K562 (cell line): ENCODE data around the gene VPS35L. TPM values are rescaled to one million over a fixed set of nuclear protein-coding genes. Genes with fewer than 3 reads are reported as not detected.

Experiments
- ATAC-seq: fragments of 200-7000 bp; cut with Tn5 transposase; 3 replicates; pipeline ENCODE4 v1.9.1; 2020; ENCODE audit warnings: moderate library complexity
- BruUV-seq: library from RNA; stranded (reverse); fragments of 400-500 nt; replicated peaks from 2 replicates; lab custom pipeline; 2021; lab: Mats Ljungman, UMichigan
- CTCF ChIA-PET: fragments of 300-600 bp; formaldehyde crosslinking; extraction: SDS; loops from one replicate; lab custom pipeline; 2021; ENCODE audit warnings: low intra/inter-chr PET ratio; lab: Yijun Ruan, JAX
- POLR2A ChIA-PET: fragments of 300-600, 350-650 bp; sonication (Branson Sonifier 250); formaldehyde crosslinking; extraction: SDS; loops from one replicate; lab custom pipeline; 2021; ENCODE audit warnings: antibody characterized with exemption, inconsistent platforms; lab: Yijun Ruan, JAX
- DNase-seq, 4 experiments: peaks; one replicate each; pipeline versions ENCODE4 v3.0.0 to v3.0.0-alpha.2; 2011 to 2018; ENCODE audit warnings: low spot score in 3 of 4, mixed read lengths in 3 of 4; ENCODE audit errors: extremely low read depth in 1 of 4
- FAIRE-seq: peaks from 2 replicates; lab custom pipeline; 2011; peaks lifted over from hg19 to GRCh38; lab: Jason Lieb, UNC
- H2AFZ ChIP-seq: 2 replicates; pipeline ENCODE4 v1.6.0; 2011; ENCODE audit warnings: low read depth, low read length, control low read depth, inconsistent platforms
- H3K27ac ChIP-seq: fragments of 200-600 bp; 3 replicates; pipeline ENCODE4 v1.8.0; 2011; ENCODE audit warnings: low read depth, mild to moderate bottlenecking, control low read depth, inconsistent platforms, low read length, moderate library complexity, mixed read lengths; ENCODE audit errors: extremely low read depth
- H3K27me3 ChIP-seq, 2 experiments: fragments of 300-600 bp in 1 of 2; 2 replicates in 1 of 2; 3 replicates in 1 of 2; pipeline versions ENCODE4 v1.6.0 to v1.8.0; 2011; ENCODE audit warnings: inconsistent platforms in 2 of 2, low read length in 2 of 2, mild to moderate bottlenecking in 1 of 2, mixed read lengths in 1 of 2, moderate library complexity in 1 of 2; ENCODE audit not compliant: control insufficient read depth in 2 of 2, insufficient read depth in 2 of 2
- H3K36me3 ChIP-seq: fragments of 300-600 bp; 3 replicates; pipeline ENCODE4 v1.8.0; 2011; ENCODE audit warnings: mild to moderate bottlenecking, low read length, inconsistent platforms; ENCODE audit not compliant: control insufficient read depth, insufficient read depth
- H3K4me1 ChIP-seq, 2 experiments: fragments of 200-600 bp in 1 of 2; replicated peaks in 1 of 2; 2 replicates in 1 of 2; 3 replicates in 1 of 2; pipeline versions ENCODE4 v1.5.1 to v1.8.0; 2011; ENCODE audit warnings: inconsistent platforms in 2 of 2, low read length in 2 of 2, mild to moderate bottlenecking in 1 of 2, mixed read lengths in 1 of 2, moderate library complexity in 1 of 2; ENCODE audit not compliant: control insufficient read depth in 2 of 2, insufficient read depth in 2 of 2
- H3K4me2 ChIP-seq: 2 replicates; pipeline ENCODE4 v1.6.1; 2011; ENCODE audit warnings: low read length, control low read depth, inconsistent platforms, mixed read lengths; ENCODE audit not compliant: insufficient read depth
- H3K4me3 ChIP-seq: fragments of 200-600 bp; sonication (generic), shearing (Covaris generic); 2 replicates; pipeline ENCODE4 v1.5.1; 2016; ENCODE audit warnings: control low read depth, inconsistent platforms
- H3K79me2 ChIP-seq: fragments of 200-600 bp; 3 replicates; pipeline ENCODE4 v1.8.0; 2011; ENCODE audit warnings: low read length, inconsistent platforms; ENCODE audit not compliant: control insufficient read depth, insufficient read depth
- H3K9ac ChIP-seq, 2 experiments: 2 replicates each; pipeline versions ENCODE4 v1.6.0 to v1.6.1; 2011; ENCODE audit warnings: low read depth in 2 of 2, low read length in 2 of 2, control low read depth in 1 of 2, inconsistent platforms in 1 of 2, mild to moderate bottlenecking in 1 of 2, mixed read lengths in 1 of 2; ENCODE audit not compliant: insufficient read depth in 1 of 2
- H3K9me1 ChIP-seq: one replicate; pipeline ENCODE4 v1.6.0; 2011; ENCODE audit warnings: inconsistent platforms, mild to moderate bottlenecking, low read length, moderate library complexity; ENCODE audit not compliant: control insufficient read depth, insufficient read depth
- H3K9me3 ChIP-seq: replicated peaks from 2 replicates; pipeline ENCODE4 v1.5.1; 2011; ENCODE audit warnings: low read depth, low read length, inconsistent platforms; ENCODE audit not compliant: control insufficient read depth, insufficient read depth
- H4K20me1 ChIP-seq: replicated peaks from 2 replicates; pipeline ENCODE4 v1.6.1; 2011; ENCODE audit warnings: low read length, inconsistent platforms, mixed read lengths; ENCODE audit not compliant: control insufficient read depth, insufficient read depth
- CBFB ChIP-seq: sonication (generic); formaldehyde crosslinking; IDR thresholded peaks from 2 replicates; pipeline ENCODE4 v1.4.0; 2020; ENCODE audit warnings: mild to moderate bottlenecking, missing genetic modification reagents
- CHCHD3 ChIP-seq: fragments of 250-450 bp; sonication (Bioruptor Pico); IDR thresholded peaks from 2 replicates; pipeline ENCODE4 v2.1.2; 2022; ENCODE audit warnings: mild to moderate bottlenecking
- DNMT1 ChIP-seq: fragments of 450-650 bp; IDR thresholded peaks from 2 replicates; pipeline ENCODE4 v1.6.1; 2016; ENCODE audit warnings: antibody characterized with exemption, mild to moderate bottlenecking
- HIVEP1 ChIP-seq: fragments of 250-450 bp; sonication (Bioruptor Pico); IDR thresholded peaks from 2 replicates; pipeline ENCODE4 v1.4.0; 2020; ENCODE audit warnings: mild to moderate bottlenecking
- IRF2 ChIP-seq: sonication (generic); formaldehyde crosslinking; IDR thresholded peaks from 2 replicates; pipeline ENCODE4 v1.8.1; 2022; ENCODE audit warnings: mild to moderate bottlenecking, missing genetic modification reagents
- MCM7 ChIP-seq, 2 experiments: fragments of 450-650 bp; IDR thresholded peaks; 2 replicates each; pipeline ENCODE4 v1.6.1; 2016 to 2018
- RBM17 ChIP-seq: fragments of 200-400 bp; formaldehyde crosslinking; IDR thresholded peaks from 2 replicates; pipeline ENCODE4 v1.6.1; 2017; ENCODE audit warnings: low read depth, mild to moderate bottlenecking, low read length, borderline replicate concordance
- RCOR1 ChIP-seq, 2 experiments: IDR thresholded peaks; 2 replicates each; pipeline ENCODE4 v1.6.1; 2012; ENCODE audit warnings: low read depth in 2 of 2, low read length in 2 of 2, borderline replicate concordance in 1 of 2, improper control_type of control experiment in 1 of 2
- SNIP1 ChIP-seq: fragments of 450-650 bp; IDR thresholded peaks from 2 replicates; pipeline ENCODE4 v1.7.1; 2017; ENCODE audit warnings: low read depth, mild to moderate bottlenecking
- SREBF2 ChIP-seq: sonication (generic); formaldehyde crosslinking; IDR thresholded peaks from 2 replicates; pipeline ENCODE4 v1.4.0; 2020; ENCODE audit warnings: mild to moderate bottlenecking, missing genetic modification reagents
- TCF7L2 ChIP-seq: fragments of 150-350 bp; IDR thresholded peaks from 2 replicates; pipeline ENCODE4 v1.6.1; 2016; ENCODE audit warnings: low read depth, mild to moderate bottlenecking, low read length, moderate library complexity
- ZNF23 ChIP-seq: fragments of 250-450 bp; sonication (Bioruptor Pico); IDR thresholded peaks from 2 replicates; pipeline ENCODE4 v1.4.0; 2020; ENCODE audit warnings: mild to moderate bottlenecking
- WGBS: fragments of 100-300 bp; shearing (Covaris generic); methylation state at CpG from one replicate; pipeline ENCODE4 v1.1.6; 2016; ENCODE audit warnings: low coverage, mixed read lengths; ENCODE audit not compliant: insufficient coverage; ENCODE audit errors: missing lambda C conversion rate; 5-methylcytosine and 5-hydroxymethylcytosine counted together
- in situ Hi-C: fragments of 300-500 bp; cut with MboI; formaldehyde crosslinking; loops from 4 replicates; pipeline ENCODE4 v1.15.0; 2018; ENCODE audit warnings: inconsistent platforms, mixed read lengths
- intact Hi-C: fragments of 100-400 bp; cut with micrococcal nuclease; formaldehyde crosslinking; loops from 2 replicates; pipeline ENCODE4 v1.14.2; 2022
- polyA plus RNA-seq, 8 experiments: library from polyadenylated mRNA; depleted of rRNA in 4 of 8; stranded (reverse) in 5 of 8; unstranded in 3 of 8; fragments of >200 nt; fragmentation: Nextera tagmentation in 2 of 8; fragmentation: Illumina TruSeq in 1 of 8; extraction: Ambion mirVana in 2 of 8; extraction: Trizol in 1 of 8; gene quantifications; 2 replicates each; pipeline versions ENCODE4 v1.2.1 to v1.2.3, GENCODE V29; 2011 to 2014; ENCODE audit warnings: inconsistent platforms in 1 of 8, missing spikeins in 1 of 8
- total RNA-seq, 7 experiments: library from RNA; depleted of rRNA in 6 of 7; stranded (reverse); fragments of >200 nt in 6 of 7; fragmentation: Illumina TruSeq in 2 of 7; extraction: Trizol in 2 of 7; gene quantifications; 2 replicates each; pipeline versions ENCODE4 v1.2.1 to v1.2.3, GENCODE V29; 2011 to 2021; ENCODE audit warnings: low replicate concordance in 1 of 7
- TF ChIP-seq, protein P1 (sequence below): fragments of 200-800 bp; sonication (Bioruptor generic); IDR thresholded peaks from 2 replicates; pipeline ENCODE4 v1.6.1; 2017; ENCODE audit warnings: missing genetic modification characterization, missing compliant biosample characterization
- TF ChIP-seq, protein P2 (sequence below): fragments of 450-650 bp; IDR thresholded peaks from 2 replicates; pipeline ENCODE4 v1.6.1; 2014; ENCODE audit warnings: low read depth, mild to moderate bottlenecking, moderate library complexity, borderline replicate concordance
- TF ChIP-seq, protein P3 (sequence below): sonication (generic); formaldehyde crosslinking; IDR thresholded peaks from 2 replicates; pipeline ENCODE4 v1.9.0; 2022; ENCODE audit warnings: mild to moderate bottlenecking, missing genetic modification reagents
- TF ChIP-seq, protein P4 (sequence below): sonication (generic); formaldehyde crosslinking; IDR thresholded peaks from 2 replicates; pipeline ENCODE4 v1.8.0; 2023; ENCODE audit warnings: mild to moderate bottlenecking, missing genetic modification reagents

Gene VPS35L
- total and polyA plus RNA-seq, 9 of the 15 experiments (the other 6 are each of a cell fraction or from before 2014, with no cell fraction given), result 10.2 to 30.4 (median 20.1) TPM

DNA sequence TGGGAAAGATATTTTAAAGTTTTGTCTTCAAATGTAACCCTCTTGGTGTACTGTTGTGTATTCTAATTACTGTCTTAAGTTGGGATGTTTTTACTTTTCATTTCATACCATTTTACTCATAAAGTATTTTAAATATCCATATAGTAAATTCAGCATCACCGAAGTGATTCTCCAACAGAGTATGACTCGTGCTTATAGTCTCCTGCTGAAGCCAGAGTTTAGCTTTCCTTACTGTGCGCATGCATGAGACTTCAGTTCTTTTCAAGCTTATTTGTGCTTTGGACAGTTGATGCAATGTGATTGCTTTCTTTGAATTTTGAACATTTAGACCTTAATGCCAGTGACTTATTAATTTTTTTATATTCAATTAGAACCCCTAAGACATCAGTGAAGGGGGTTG, 7.4 kb upstream of the VPS35L start:
- H3K27me3 ChIP-seq, result no peaks in the 10 kb centered on the region
- in situ Hi-C loops, result no loop called here

More for the DNA sequence above, 7.4 kb upstream of the VPS35L start:
- Histone ChIP-seq H3K4me2 (no peak overlapping the region), H3K9me1 (no peaks in the 10 kb centered on the region), H3K9me3 (no peaks in the 10 kb centered on the region), H3K79me2 (no peaks in the 10 kb centered on the region), H3K4me3 (no peak overlapping the region), H3K4me1 (no peaks in the 10 kb centered on the region), H2AFZ (no peak overlapping the region), H3K9ac (no peak overlapping the region), H3K36me3 (peaks cover 62% of the 10 kb centered on the region; the same call in 2 of the 3 replicates), H3K27ac (no peak overlapping the region), H4K20me1 (no peaks in the 10 kb centered on the region)
- CTCF ChIA-PET, result no interaction called here
- FAIRE-seq (no peak), DNase-seq (no peak), ATAC-seq (no peak)
- 90% methylated on average over 3 of the region's 3 CpGs for WGBS
- TF ChIP-seq RCOR1 (IDR thresholded peaks at IDR 0.05; ENCODE audit: borderline replicate concordance in 1 of 2, low read depth in 2 of 2, low read length in 2 of 2) (no peak), IRF2 (CRISPR knock-in tag) (no peak), SNIP1 (no peak), SREBF2 (CRISPR knock-in tag) (no peak), CHCHD3 (CRISPR knock-in tag) (no peak), HIVEP1 (CRISPR knock-in tag) (no peak), MCM7 (IDR thresholded peaks at IDR 0.05) (no peak), ZNF23 (CRISPR knock-in tag) (no peak), CBFB (no peak), DNMT1 (no peak), TCF7L2 (no peak), RBM17 (no peak)
- TF ChIP-seq, protein P1, sequence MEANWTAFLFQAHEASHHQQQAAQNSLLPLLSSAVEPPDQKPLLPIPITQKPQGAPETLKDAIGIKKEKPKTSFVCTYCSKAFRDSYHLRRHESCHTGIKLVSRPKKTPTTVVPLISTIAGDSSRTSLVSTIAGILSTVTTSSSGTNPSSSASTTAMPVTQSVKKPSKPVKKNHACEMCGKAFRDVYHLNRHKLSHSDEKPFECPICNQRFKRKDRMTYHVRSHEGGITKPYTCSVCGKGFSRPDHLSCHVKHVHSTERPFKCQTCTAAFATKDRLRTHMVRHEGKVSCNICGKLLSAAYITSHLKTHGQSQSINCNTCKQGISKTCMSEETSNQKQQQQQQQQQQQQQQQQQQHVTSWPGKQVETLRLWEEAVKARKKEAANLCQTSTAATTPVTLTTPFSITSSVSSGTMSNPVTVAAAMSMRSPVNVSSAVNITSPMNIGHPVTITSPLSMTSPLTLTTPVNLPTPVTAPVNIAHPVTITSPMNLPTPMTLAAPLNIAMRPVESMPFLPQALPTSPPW, result no peak
- TF ChIP-seq, protein P2, sequence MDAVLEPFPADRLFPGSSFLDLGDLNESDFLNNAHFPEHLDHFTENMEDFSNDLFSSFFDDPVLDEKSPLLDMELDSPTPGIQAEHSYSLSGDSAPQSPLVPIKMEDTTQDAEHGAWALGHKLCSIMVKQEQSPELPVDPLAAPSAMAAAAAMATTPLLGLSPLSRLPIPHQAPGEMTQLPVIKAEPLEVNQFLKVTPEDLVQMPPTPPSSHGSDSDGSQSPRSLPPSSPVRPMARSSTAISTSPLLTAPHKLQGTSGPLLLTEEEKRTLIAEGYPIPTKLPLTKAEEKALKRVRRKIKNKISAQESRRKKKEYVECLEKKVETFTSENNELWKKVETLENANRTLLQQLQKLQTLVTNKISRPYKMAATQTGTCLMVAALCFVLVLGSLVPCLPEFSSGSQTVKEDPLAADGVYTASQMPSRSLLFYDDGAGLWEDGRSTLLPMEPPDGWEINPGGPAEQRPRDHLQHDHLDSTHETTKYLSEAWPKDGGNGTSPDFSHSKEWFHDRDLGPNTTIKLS, result no peak
- TF ChIP-seq, protein P3, sequence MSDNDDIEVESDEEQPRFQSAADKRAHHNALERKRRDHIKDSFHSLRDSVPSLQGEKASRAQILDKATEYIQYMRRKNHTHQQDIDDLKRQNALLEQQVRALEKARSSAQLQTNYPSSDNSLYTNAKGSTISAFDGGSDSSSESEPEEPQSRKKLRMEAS (CRISPR knock-in tag), result no peak
- TF ChIP-seq, protein P4, sequence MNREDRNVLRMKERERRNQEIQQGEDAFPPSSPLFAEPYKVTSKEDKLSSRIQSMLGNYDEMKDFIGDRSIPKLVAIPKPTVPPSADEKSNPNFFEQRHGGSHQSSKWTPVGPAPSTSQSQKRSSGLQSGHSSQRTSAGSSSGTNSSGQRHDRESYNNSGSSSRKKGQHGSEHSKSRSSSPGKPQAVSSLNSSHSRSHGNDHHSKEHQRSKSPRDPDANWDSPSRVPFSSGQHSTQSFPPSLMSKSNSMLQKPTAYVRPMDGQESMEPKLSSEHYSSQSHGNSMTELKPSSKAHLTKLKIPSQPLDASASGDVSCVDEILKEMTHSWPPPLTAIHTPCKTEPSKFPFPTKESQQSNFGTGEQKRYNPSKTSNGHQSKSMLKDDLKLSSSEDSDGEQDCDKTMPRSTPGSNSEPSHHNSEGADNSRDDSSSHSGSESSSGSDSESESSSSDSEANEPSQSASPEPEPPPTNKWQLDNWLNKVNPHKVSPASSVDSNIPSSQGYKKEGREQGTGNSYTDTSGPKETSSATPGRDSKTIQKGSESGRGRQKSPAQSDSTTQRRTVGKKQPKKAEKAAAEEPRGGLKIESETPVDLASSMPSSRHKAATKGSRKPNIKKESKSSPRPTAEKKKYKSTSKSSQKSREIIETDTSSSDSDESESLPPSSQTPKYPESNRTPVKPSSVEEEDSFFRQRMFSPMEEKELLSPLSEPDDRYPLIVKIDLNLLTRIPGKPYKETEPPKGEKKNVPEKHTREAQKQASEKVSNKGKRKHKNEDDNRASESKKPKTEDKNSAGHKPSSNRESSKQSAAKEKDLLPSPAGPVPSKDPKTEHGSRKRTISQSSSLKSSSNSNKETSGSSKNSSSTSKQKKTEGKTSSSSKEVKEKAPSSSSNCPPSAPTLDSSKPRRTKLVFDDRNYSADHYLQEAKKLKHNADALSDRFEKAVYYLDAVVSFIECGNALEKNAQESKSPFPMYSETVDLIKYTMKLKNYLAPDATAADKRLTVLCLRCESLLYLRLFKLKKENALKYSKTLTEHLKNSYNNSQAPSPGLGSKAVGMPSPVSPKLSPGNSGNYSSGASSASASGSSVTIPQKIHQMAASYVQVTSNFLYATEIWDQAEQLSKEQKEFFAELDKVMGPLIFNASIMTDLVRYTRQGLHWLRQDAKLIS, result no peak
- POLR2A ChIA-PET, result interaction anchor here (1.1 to 1.8 kb wide), 2 partner anchors 10 to 24 kb away, joined by 3 to 6 read pairs; partner anchors contain the start of gene CCP110
- no TSS peak for BruUV-seq
- intact Hi-C loops, result no loop called here
